Gastrocnemius medialis (tissue), 4 donors: ENCODE measurements around the gene PNMA8C. TPM values are rescaled to one million over a fixed set of nuclear protein-coding genes. Genes with fewer than 3 reads are reported as not detected.

ENCODE experiments used
- ATAC-seq, 2 donors: fragments of 150-250 bp; one replicate each; pipeline ENCODE4 v1.9.1; 2016
- DNase-seq, 2 donors: peaks; one replicate each; pipeline ENCODE4 v3.0.0-alpha.2; 2019
- H3K27ac ChIP-seq, 4 donors: fragments of 200-600 bp; sonication (generic); 1 replicate in 1 of 4; 2 replicates in 3 of 4; pipeline ENCODE4 v1.5.1; 2016 to 2018; ENCODE audit warnings: mild to moderate bottlenecking in 2 of 4, moderate library complexity in 1 of 4
- H3K27me3 ChIP-seq, 3 donors: fragments of 200-600 bp; sonication (generic) in 2 of 3; 1 replicate in 1 of 3; 2 replicates in 2 of 3; pipeline versions ENCODE4 v1.5.1 to v1.6.0; 2016 to 2019; ENCODE audit warnings: mild to moderate bottlenecking in 1 of 3, moderate library complexity in 1 of 3
- H3K36me3 ChIP-seq, 2 donors: fragments of 200-600 bp; sonication (generic) in 1 of 2; one replicate each; pipeline ENCODE4 v1.5.1; 2017 to 2018
- H3K4me1 ChIP-seq, 2 donors: fragments of 200-600 bp; sonication (generic) in 1 of 2; one replicate each; pipeline ENCODE4 v1.5.1; 2016 to 2017; ENCODE audit warnings: mild to moderate bottlenecking in 2 of 2
- H3K4me3 ChIP-seq, 4 donors: fragments of 200-600 bp; sonication (generic) in 3 of 4; 1 replicate in 1 of 4; 2 replicates in 3 of 4; pipeline ENCODE4 v1.5.1; 2016 to 2019; ENCODE audit warnings: mild to moderate bottlenecking in 2 of 4
- H3K9me3 ChIP-seq, 3 donors: fragments of 200-600 bp; sonication (generic) in 2 of 3; 1 replicate in 1 of 3; 2 replicates in 2 of 3; pipeline ENCODE4 v1.5.1; 2016 to 2019
- CTCF ChIP-seq, 5 experiments: fragments of 450-650 bp in 3 of 5; fragments of 200-600 bp in 2 of 5; sonication (generic) in 2 of 5; IDR thresholded peaks in 4 of 5; conservative IDR thresholded peaks in 1 of 5; 1 replicate in 4 of 5; 2 replicates in 1 of 5; pipeline ENCODE4 v1.5.1; 2016 to 2019; ENCODE audit warnings: antibody characterized with exemption in 5 of 5, mild to moderate bottlenecking in 3 of 5, moderate library complexity in 3 of 5
- POLR2A ChIP-seq, 2 donors: fragments of 450-650 bp; IDR thresholded peaks; one replicate each; pipeline ENCODE4 v1.6.1; 2017; ENCODE audit warnings: antibody characterized with exemption in 2 of 2, mild to moderate bottlenecking in 2 of 2, moderate library complexity in 2 of 2
- in situ Hi-C, 4 donors: fragments of 200-750 bp; cut with MboI; loops; one replicate each; pipeline versions ENCODE4 v1.15.0 to v1.8.0; 2017; ENCODE audit warnings: low sequenced_read_pairs in 4 of 4
- intact Hi-C: fragments of 100-400 bp; cut with DNase I; formaldehyde crosslinking; loops from one replicate; pipeline ENCODE4 v1.15.1; 2023; ENCODE audit warnings: low total_unique reads
- total RNA-seq, 4 donors: library from RNA; depleted of rRNA; stranded (reverse); fragments of >200 nt; gene quantifications; one replicate each; pipeline versions ENCODE4 v1.1.0 to v1.2.3, GENCODE V29; 2016

PNMA8C gene
- total RNA-seq, 4 donors from 2014 or later: not detected

- Histone ChIP-seq H3K36me3 (peaks cover 0 to 85% of the 10 kb centered on the region in 2 donors), H3K27me3 (no peaks in the 10 kb centered on the region), H3K4me3 (no peak overlapping the region), H3K9me3 (no peaks in the 10 kb centered on the region), H3K4me1 (no peaks in the 10 kb centered on the region), H3K27ac (no peak overlapping the region)
- TF ChIP-seq POLR2A (IDR thresholded peaks at IDR 0.05) (no peak), CTCF (IDR thresholded peaks at IDR 0.05 in 4 of 5, conservative IDR thresholded peaks at IDR 0.05 in 1 of 5) (no peak)
- intact Hi-C loops: no loop called here
- ATAC-seq: no peak
- DNase-seq: no peak
- in situ Hi-C loops: no loop called here
These were observed 41.6 kb downstream of the PNMA8C start for GRCh38 chr19:46386996-46387712.

GRCh38 chr19:46386151-46386550 is 42.6 kb downstream of the PNMA8C start:
- in situ Hi-C loops: no loop called here
- no peak for ATAC-seq
- Histone ChIP-seq H3K27ac (no peak overlapping the region), H3K4me3 (no peak overlapping the region), H3K9me3 (no peaks in the 10 kb centered on the region), H3K27me3 (no peaks in the 10 kb centered on the region), H3K4me1 (no peaks in the 10 kb centered on the region), H3K36me3 (peaks cover 0 to 81% of the 10 kb centered on the region in 2 donors)
- no peak for DNase-seq
- intact Hi-C loops: no loop called here
- no peak for TF ChIP-seq POLR2A (IDR thresholded peaks at IDR 0.05)
- TF ChIP-seq CTCF (IDR thresholded peaks at IDR 0.05 in 4 of 5, conservative IDR thresholded peaks at IDR 0.05 in 1 of 5): no peak

- DNase-seq (no peak), ATAC-seq (no peak)
- Histone ChIP-seq H3K9me3 (no peaks in the 10 kb centered on the region), H3K36me3 (peaks cover 0 to 81% of the 10 kb centered on the region in 2 donors), H3K27me3 (no peaks in the 10 kb centered on the region), H3K4me1 (peaks cover 3 to 4% of the 10 kb centered on the region in 2 donors), H3K4me3 (no peak overlapping the region), H3K27ac (no peak overlapping the region)
- intact Hi-C loops: no loop called here
- in situ Hi-C loops: no loop called here
- TF ChIP-seq POLR2A (IDR thresholded peaks at IDR 0.05) (no peak), CTCF (IDR thresholded peaks at IDR 0.05 in 4 of 5, conservative IDR thresholded peaks at IDR 0.05 in 1 of 5) (no peak)
These were observed 43.1 kb downstream of the PNMA8C start for GRCh38 chr19:46385636-46386035.

GRCh38 chr19:46384396-46384795 is 44.3 kb downstream of the PNMA8C start:
- in situ Hi-C loops: no loop called here
- Histone ChIP-seq H3K27me3 (no peaks in the 10 kb centered on the region), H3K4me3 (no peak overlapping the region), H3K9me3 (no peaks in the 10 kb centered on the region), H3K27ac (no peak overlapping the region), H3K4me1 (peaks cover 14 to 16% of the 10 kb centered on the region in 2 donors), H3K36me3 (peaks cover 0 to 69% of the 10 kb centered on the region in 2 donors)
- no peak for TF ChIP-seq POLR2A (IDR thresholded peaks at IDR 0.05)
- no peak for TF ChIP-seq CTCF (IDR thresholded peaks at IDR 0.05 in 4 of 5, conservative IDR thresholded peaks at IDR 0.05 in 1 of 5)
- no peak for ATAC-seq
- intact Hi-C loops: no loop called here
- DNase-seq: no peak
